GM04503 (cell line): ENCODE measurements around the gene BNIP1.
"Not testable (repeated sequence)": the region's sequence is repeated elsewhere in the genome, so short reads cannot be mapped to it uniquely, and the experiment has no call there.

Source experiments
- DNase-seq: peaks from one replicate; pipeline ENCODE4 v3.0.0-alpha.2; 2012; ENCODE audit warnings: low read depth

BNIP1 gene

GRCh38 chr5:173144200-173145176, at the start of gene BNIP1:
BNIP1 (plus strand) TSS chr5:173144531; CDS start chr5:173144546, 15 bp downstream.
- DNase-seq: peak; percentile 61

GRCh38 chr5:173098787-173099186, 45.5 kb upstream of the BNIP1 start:
- DNase-seq: no peak

- DNase-seq: no peak
Measured at GRCh38 chr5:173099461-173099860, 44.9 kb upstream of the BNIP1 start.

GRCh38 chr5:173101245-173101644, 43.1 kb upstream of the BNIP1 start:
- DNase-seq: no peak

GRCh38 chr5:173103411-173103810, 40.9 kb upstream of the BNIP1 start:
- no peak for DNase-seq

- DNase-seq: no peak
Measured at GRCh38 chr5:173108914-173109313, 35.4 kb upstream of the BNIP1 start.

- DNase-seq: no peak
Measured at GRCh38 chr5:173114536-173114935, 29.8 kb upstream of the BNIP1 start.

GRCh38 chr5:173119719-173120118, 24.6 kb upstream of the BNIP1 start:
- no peak for DNase-seq

GRCh38 chr5:173123416-173123815, 20.9 kb upstream of the BNIP1 start:
- DNase-seq: peak; percentile 18

GRCh38 chr5:173132166-173132565, 12.2 kb upstream of the BNIP1 start:
- DNase-seq: not testable (repeated sequence)

- DNase-seq: no peak
Measured at GRCh38 chr5:173138707-173139106, 5.6 kb upstream of the BNIP1 start.

GRCh38 chr5:173139631-173140030, 4.7 kb upstream of the BNIP1 start:
- no peak for DNase-seq

- no peak for DNase-seq
Measured at GRCh38 chr5:173140769-173141168, 3.6 kb upstream of the BNIP1 start.

GRCh38 chr5:173143567-173143966, 764 bp upstream of the BNIP1 start:
- no peak for DNase-seq

- DNase-seq: no peak
Measured at GRCh38 chr5:173148354-173148753, 4.0 kb downstream of the BNIP1 start.

- no peak for DNase-seq
Measured at GRCh38 chr5:173152547-173152946, 8.2 kb downstream of the BNIP1 start.

GRCh38 chr5:173153842-173154241, 9.5 kb downstream of the BNIP1 start:
- DNase-seq: no peak

- DNase-seq: not testable (repeated sequence)
Measured at GRCh38 chr5:173154619-173155018, 10.3 kb downstream of the BNIP1 start.

GRCh38 chr5:173155912-173156311, 11.6 kb downstream of the BNIP1 start:
- DNase-seq: no peak

- no peak for DNase-seq
Measured at GRCh38 chr5:173158366-173158765, 14.0 kb downstream of the BNIP1 start.

GRCh38 chr5:173159256-173159655, 14.9 kb downstream of the BNIP1 start:
- no peak for DNase-seq

- DNase-seq: no peak
Measured at GRCh38 chr5:173161148-173161547, 16.8 kb downstream of the BNIP1 start.

- no peak for DNase-seq
Measured at GRCh38 chr5:173163219-173163618, 18.9 kb downstream of the BNIP1 start.
